Measurements from ENCODE around the gene SYT8. TPM values are rescaled to one million over a fixed set of nuclear protein-coding genes. Genes with fewer than 3 reads are reported as not detected.

Gene SYT8, protein sequence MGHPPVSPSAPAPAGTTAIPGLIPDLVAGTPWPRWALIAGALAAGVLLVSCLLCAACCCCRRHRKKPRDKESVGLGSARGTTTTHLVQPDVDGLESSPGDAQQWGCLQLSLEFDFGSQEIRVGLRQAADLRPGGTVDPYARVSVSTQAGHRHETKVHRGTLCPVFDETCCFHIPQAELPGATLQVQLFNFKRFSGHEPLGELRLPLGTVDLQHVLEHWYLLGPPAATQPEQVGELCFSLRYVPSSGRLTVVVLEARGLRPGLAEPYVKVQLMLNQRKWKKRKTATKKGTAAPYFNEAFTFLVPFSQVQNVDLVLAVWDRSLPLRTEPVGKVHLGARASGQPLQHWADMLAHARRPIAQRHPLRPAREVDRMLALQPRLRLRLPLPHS
- total RNA-seq (not detected), total RNA-seq (0 to 0.18 (median 0) reads per million in 172 experiments)
- not detected for polyA plus RNA-seq (2013, experiment 1 of 2)
- not detected for polyA plus RNA-seq (2013, experiment 2 of 2)

DNA sequence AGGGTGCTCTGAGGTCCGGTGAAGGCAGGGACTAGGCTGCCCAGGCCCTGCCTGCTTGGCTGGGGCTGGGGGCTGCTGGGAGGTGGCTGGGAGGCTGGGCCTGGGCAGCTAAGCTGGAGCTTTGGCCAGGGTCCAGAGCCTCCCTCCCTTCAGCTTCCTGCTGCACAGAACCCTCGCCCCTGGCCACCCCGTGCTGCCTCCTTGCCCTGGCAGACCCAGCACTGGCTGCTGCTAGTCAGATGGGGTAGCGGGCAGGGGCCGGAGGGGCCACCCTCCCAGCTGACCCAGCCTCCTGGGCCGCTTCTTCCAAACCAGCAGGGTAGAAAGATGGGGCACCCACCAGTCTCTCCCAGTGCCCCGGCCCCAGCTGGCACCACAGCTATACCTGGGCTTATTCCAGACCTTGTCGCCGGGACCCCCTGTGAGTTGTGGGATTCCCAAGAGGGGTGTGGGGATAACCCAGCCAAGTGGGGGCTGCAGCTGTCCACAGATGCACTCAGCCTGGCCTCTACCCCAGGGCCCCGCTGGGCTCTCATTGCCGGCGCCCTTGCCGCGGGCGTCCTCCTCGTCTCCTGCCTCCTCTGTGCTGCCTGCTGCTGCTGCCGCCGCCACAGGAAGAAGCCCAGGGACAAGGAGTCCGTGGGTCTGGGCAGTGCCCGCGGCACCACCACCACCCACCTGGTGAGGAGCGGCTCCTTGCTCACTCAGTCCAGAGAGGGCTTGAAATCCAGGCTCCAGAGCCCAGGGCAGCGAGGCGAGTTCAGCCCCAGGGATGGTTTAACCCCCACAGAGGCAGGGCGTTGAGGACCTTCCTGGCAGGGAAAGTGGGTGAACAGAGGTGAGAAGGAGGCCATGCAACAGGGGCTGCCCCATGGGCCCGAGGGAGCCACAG is at the start of gene SYT8:
Gene SYT8 (plus strand): TSS at position 212 of the 892 bp plus-strand sequence. CDS start 116 bp downstream, at position 328.
- intact Hi-C loops (cut with DNase I, micrococcal nuclease): loop anchor here in 1 of 2 experiments (5.0 kb wide), 1 partner anchor 68 kb away; no protein-coding TSS in a partner anchor
- H3K27me3 Mint-ChIP-seq: peaks cover 5% of the 10 kb centered on the region
- no peaks in the 10 kb centered on the region for H3K36me3 Mint-ChIP-seq (ENCODE audit: low read depth)

DNA sequence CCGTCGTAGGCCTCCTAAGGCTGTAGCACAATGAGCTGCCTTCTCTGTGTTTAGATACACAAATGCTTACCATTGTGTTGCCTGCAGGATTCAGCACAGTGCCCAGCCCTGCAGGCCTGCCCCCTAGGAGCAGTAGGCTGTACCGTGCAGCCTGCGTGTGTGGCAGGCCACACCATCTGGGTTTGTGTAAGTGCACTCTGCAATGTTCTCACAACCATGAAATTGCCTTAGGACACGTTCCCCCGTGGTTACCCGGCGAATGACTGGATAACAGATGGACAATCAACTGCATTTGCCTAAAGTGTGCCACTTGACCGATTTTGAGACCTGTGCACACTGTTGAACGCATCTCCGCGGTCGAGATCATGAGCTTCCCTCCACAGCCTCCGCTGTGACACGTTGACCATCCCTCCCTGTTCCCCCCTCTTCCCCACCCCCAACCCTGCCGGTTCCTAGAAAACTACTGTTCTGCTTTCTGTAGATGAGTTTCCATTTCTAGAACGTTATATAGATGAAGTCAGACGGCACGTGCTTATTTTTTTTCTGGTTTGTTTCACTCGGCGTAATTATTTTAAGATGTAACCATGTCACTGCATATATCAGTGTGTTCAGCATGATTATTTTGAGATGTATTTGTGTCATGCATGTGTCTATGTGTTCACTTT is 48.9 kb upstream of the SYT8 start:
- ChIA-PET POLR2A (interaction anchor here (1.0 kb wide), 1 partner anchor 36 kb away, joined by 3 read pairs; no protein-coding TSS in a partner anchor), CTCF (no interaction called here)
- H3K4me1 ChIP-seq (ENCODE audit: insufficient read depth, low read length): peaks cover 5% of the 10 kb centered on the region
- H3K9me3 ChIP-seq (ENCODE audit: control insufficient read depth in 1 of 2, insufficient read depth in 1 of 2, low read length in 2 of 2): no peaks in the 10 kb centered on the region
- DNase-seq (no peak), ATAC-seq (ENCODE audit: poor library complexity) (no peak)
- Mint-ChIP-seq H3K27me3 (no peaks in the 10 kb centered on the region), H3K4me3 (no peak overlapping the region), H3K27ac (no peak overlapping the region), H3K9me3 (no peaks in the 10 kb centered on the region), H3K36me3 (ENCODE audit: low read depth) (no peaks in the 10 kb centered on the region), H3K4me1 (ENCODE audit: low read depth) (no peaks in the 10 kb centered on the region)
- H3K27ac ChIP-seq (ENCODE audit: low read depth in 1 of 2, low read length in 2 of 2): no peak overlapping the region
- no peaks in the 10 kb centered on the region for H3K27me3 ChIP-seq (ENCODE audit: control insufficient read depth in 1 of 2, insufficient read depth in 2 of 2, low read length in 2 of 2)
- TF ChIP-seq, protein P1, sequence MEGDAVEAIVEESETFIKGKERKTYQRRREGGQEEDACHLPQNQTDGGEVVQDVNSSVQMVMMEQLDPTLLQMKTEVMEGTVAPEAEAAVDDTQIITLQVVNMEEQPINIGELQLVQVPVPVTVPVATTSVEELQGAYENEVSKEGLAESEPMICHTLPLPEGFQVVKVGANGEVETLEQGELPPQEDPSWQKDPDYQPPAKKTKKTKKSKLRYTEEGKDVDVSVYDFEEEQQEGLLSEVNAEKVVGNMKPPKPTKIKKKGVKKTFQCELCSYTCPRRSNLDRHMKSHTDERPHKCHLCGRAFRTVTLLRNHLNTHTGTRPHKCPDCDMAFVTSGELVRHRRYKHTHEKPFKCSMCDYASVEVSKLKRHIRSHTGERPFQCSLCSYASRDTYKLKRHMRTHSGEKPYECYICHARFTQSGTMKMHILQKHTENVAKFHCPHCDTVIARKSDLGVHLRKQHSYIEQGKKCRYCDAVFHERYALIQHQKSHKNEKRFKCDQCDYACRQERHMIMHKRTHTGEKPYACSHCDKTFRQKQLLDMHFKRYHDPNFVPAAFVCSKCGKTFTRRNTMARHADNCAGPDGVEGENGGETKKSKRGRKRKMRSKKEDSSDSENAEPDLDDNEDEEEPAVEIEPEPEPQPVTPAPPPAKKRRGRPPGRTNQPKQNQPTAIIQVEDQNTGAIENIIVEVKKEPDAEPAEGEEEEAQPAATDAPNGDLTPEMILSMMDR (IDR thresholded peaks at IDR 0.05): no peak
- no peak overlapping the region for H3K4me3 ChIP-seq (ENCODE audit: low read length)
- no peaks in the 10 kb centered on the region for H3K36me3 ChIP-seq (ENCODE audit: insufficient read depth, low read length)
- intact Hi-C loops (cut with DNase I, micrococcal nuclease): no loop called here

More for the DNA sequence above, at the start of gene SYT8:
- TF ChIP-seq, protein P1 (IDR thresholded peaks at IDR 0.05): no peak
- Mint-ChIP-seq H3K9me3 (no peaks in the 10 kb centered on the region), H3K27ac (no peak within 1 kb of the TSS), H3K4me1 (ENCODE audit: low read depth) (peaks cover 10% of the 10 kb centered on the region), H3K4me3 (no peak within 1 kb of the TSS)
- Histone ChIP-seq H3K36me3 (ENCODE audit: insufficient read depth, low read length) (no peaks in the 10 kb centered on the region), H3K27me3 (ENCODE audit: control insufficient read depth in 1 of 2, insufficient read depth in 2 of 2, low read length in 2 of 2) (peaks cover 8 to 12% of the 10 kb centered on the region in 2 experiments), H3K4me1 (ENCODE audit: insufficient read depth, low read length) (peaks cover 29% of the 10 kb centered on the region), H3K4me3 (ENCODE audit: low read length) (no peak within 1 kb of the TSS), H3K27ac (ENCODE audit: low read depth in 1 of 2, low read length in 2 of 2) (no peak within 1 kb of the TSS), H3K9me3 (ENCODE audit: control insufficient read depth in 1 of 2, insufficient read depth in 1 of 2, low read length in 2 of 2) (peaks cover 0 to 3% of the 10 kb centered on the region in 2 experiments)
- ATAC-seq (ENCODE audit: poor library complexity) (no peak), DNase-seq (peak in 2 of 14 experiments; percentile 4 to 29)
- ChIA-PET POLR2A (no interaction called here), CTCF (interaction anchor here (1.2 to 7.0 kb wide), 2 partner anchors 142 to 182 kb away, joined by 3 to 116 read pairs; no protein-coding TSS in a partner anchor)

DNA sequence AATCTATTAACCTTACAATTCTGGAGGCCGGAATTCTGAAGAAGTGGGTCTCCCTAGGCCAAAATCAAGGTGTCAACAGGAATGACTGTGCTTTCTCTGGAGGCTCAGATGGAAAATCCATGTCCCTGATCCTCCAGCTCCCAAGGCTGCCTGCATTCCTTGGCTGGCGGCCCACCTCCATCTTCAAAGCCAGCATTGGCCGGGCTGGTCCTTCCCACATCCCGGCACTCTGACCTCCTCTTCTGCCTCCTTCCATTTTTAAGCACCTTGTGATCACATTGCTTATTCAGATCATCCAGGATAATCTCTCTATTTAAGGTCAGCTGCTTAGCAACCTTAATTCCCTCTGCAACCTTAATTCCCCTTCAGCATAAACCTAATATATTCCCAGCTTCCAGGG is 48.3 kb upstream of the SYT8 start:
- intact Hi-C loops (cut with DNase I, micrococcal nuclease): no loop called here
- Mint-ChIP-seq H3K9me3 (no peaks in the 10 kb centered on the region), H3K4me1 (ENCODE audit: low read depth) (no peaks in the 10 kb centered on the region), H3K36me3 (ENCODE audit: low read depth) (no peaks in the 10 kb centered on the region), H3K4me3 (no peak overlapping the region), H3K27ac (no peak overlapping the region), H3K27me3 (no peaks in the 10 kb centered on the region)
- H3K4me3 ChIP-seq (ENCODE audit: low read length): no peak overlapping the region
- TF ChIP-seq, protein P1 (IDR thresholded peaks at IDR 0.05): no peak
- no peaks in the 10 kb centered on the region for H3K9me3 ChIP-seq (ENCODE audit: control insufficient read depth in 1 of 2, insufficient read depth in 1 of 2, low read length in 2 of 2)
- H3K27me3 ChIP-seq (ENCODE audit: control insufficient read depth in 1 of 2, insufficient read depth in 2 of 2, low read length in 2 of 2): no peaks in the 10 kb centered on the region
- peaks cover 4% of the 10 kb centered on the region for H3K4me1 ChIP-seq (ENCODE audit: insufficient read depth, low read length)
- ATAC-seq (ENCODE audit: poor library complexity) (no peak), DNase-seq (no peak)
- CTCF ChIA-PET: no interaction called here
- POLR2A ChIA-PET: no interaction called here
- no peaks in the 10 kb centered on the region for H3K36me3 ChIP-seq (ENCODE audit: insufficient read depth, low read length)
- H3K27ac ChIP-seq (ENCODE audit: low read depth in 1 of 2, low read length in 2 of 2): no peak overlapping the region

All from CD4-positive, alpha-beta T cell (primary cell).